Heart left ventricle (tissue), 13 donors: Measurements from ENCODE around the gene C1QTNF12.

ENCODE experiments used
- CTCF ChIP-seq, 12 donors: fragments of 200-600 bp; sonication (generic) in 4 of 12; IDR thresholded peaks; one replicate each; pipeline versions ENCODE4 v1.5.0 to v1.8.0; 2018 to 2022; ENCODE audit warnings: antibody characterized with exemption in 12 of 12, mild to moderate bottlenecking in 5 of 12
- POLR2A ChIP-seq, 2 donors: fragments of 450-650 bp; IDR thresholded peaks; one replicate each; pipeline ENCODE4 v1.6.1; 2017; ENCODE audit warnings: antibody characterized with exemption in 2 of 2, mild to moderate bottlenecking in 2 of 2, moderate library complexity in 2 of 2
- donor health status: ischemic (EF 13 %, LVEDD 7.1; RV severe dilation, severe dysfunction).
- donor health status: DM: no; HTN: yes; CAD: no.
- donor health status: DM: no; HTN: no; CAD: no.
- donor health status: ischemic (EF 25% LVEDD 6.9; RV normal size, moderate dysfunction).
- donor health status: ischemic (EF 25% LVEDD 5.7; RV mildly dilated, moderate dysfunction).
- donor health status: ischemic (EF 35%, LVEDD 5.7; RV mildly dilated, moderate dysfunction).
- donor health status: nonischemic (EF 11% LVEDD 7.7; RV severe dilation, severe dysfunction).
- donor health status: DM: yes; HTN: yes; CAD: no.
- donor health status: PGD.
- donor health status: ischemic (EF 29% LVEDD 5.4; RV normal size, mild dysfunction).
- donor health status: nonischemic (EF 23%, LVEDD 6.1; RV moderate dilation, normal function).

DNA sequence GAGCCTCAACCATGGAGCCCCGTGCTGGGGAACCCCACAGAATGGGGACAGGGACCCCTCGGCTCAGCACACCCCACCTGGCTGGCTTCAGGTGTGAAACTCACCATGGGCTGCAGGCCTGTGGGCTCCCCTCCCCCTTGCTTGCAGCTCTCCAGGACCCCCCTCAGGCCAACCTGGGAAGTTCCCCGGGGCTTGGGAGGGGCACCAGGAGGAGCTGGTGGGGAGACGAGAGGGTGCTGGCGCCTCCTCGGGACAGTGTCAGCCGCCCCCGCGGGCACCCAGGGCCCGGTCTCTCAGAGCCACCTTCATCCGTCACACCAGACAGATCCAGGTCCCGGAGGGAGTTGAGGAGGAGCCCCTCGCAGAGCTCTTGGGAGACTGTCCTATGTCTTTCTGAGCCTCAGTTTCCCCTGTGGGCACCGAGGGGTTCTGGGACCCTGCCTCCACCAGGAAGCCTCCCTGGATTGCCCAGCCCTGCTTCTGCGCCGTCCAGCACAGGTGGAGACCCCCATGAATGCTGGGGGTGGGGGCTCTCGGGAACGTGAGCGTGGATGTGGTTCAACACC lies 39.5 kb downstream of the C1QTNF12 start:
- no peak for TF ChIP-seq POLR2A (IDR thresholded peaks at IDR 0.05)
- no peak for TF ChIP-seq CTCF (IDR thresholded peaks at IDR 0.05)
